ENCODE data around the gene ATAD1.
"Not testable (repeated sequence)": the region's sequence is repeated elsewhere in the genome, so short reads cannot be mapped to it uniquely, and the experiment has no call there.

ATAD1 gene

DNA sequence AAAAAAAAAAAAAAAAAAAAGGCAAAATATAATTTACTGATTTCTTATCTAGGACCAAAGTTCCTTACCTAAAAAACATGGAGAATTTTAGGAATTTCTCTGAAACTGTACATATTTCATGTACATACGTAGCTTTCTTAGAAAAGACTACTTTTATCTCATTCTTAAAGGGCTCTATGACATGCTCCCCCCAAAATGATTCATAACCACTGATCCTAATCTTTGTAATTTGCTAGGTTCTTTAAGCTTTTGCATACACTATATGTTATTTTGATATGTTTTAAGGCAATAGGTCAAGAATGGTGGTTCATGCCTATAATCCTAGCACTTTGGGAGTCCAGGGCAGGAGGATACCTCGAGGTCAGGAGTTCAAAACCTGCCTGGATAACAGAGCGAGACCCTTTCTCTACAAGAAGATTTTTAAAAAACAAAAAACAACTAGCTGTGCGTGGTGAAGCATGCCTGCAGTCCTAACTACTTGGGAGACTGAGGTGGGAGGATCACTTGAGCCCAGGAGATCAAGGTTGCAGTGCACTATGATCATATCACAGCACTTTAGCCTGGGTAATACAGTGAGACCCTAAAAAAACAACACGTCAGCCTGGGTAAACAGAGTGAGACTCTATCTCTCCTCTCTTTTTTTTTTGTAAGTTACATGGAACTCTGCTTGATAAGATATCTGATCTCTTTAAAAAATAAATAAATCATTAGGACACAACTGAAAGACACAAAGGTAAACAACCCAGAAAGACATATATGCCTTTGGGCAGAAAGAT is 54.8 kb downstream of the ATAD1 start:
- no peaks in the 10 kb centered on the region for H3K27me3 Mint-ChIP-seq
- peak overlapping the region; percentile 14 for H3K4me3 Mint-ChIP-seq
- no peaks in the 10 kb centered on the region for H3K9me3 Mint-ChIP-seq
- peak overlapping the region; percentile 67 for H3K27ac Mint-ChIP-seq
- H3K4me1 Mint-ChIP-seq = peaks cover 37% of the 10 kb centered on the region
- ATAC-seq (peak; percentile 31), DNase-seq (no peak)
- H3K36me3 Mint-ChIP-seq (ENCODE audit: low read depth) = peaks cover 58% of the 10 kb centered on the region

DNA sequence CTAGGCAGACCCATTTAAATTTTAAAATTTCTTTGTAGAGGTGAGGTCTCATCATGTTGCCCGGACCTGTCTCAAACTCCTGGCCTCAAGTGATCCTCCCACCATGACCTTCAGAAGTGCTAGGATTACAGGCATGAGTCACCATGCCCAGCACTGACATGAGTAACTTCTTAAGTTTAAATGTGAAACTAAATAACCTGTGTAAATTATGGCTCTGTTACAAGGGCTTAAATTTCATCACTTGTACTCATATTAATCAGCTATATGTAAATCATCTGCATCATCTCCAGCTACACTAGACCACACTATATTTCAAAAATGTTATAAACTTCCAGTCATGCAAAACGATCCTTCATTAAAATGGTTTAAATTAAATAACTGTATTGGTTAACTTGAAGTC is 56.1 kb downstream of the ATAD1 start:
- Mint-ChIP-seq H3K27me3 (no peaks in the 10 kb centered on the region), H3K36me3 (ENCODE audit: low read depth) (peaks cover 57% of the 10 kb centered on the region), H3K4me3 (no peak overlapping the region), H3K27ac (peak overlapping the region; percentile 81), H3K4me1 (peaks cover 39% of the 10 kb centered on the region), H3K9me3 (no peaks in the 10 kb centered on the region)
- ATAC-seq (peak; percentile 97), DNase-seq (peak; percentile 40)

DNA sequence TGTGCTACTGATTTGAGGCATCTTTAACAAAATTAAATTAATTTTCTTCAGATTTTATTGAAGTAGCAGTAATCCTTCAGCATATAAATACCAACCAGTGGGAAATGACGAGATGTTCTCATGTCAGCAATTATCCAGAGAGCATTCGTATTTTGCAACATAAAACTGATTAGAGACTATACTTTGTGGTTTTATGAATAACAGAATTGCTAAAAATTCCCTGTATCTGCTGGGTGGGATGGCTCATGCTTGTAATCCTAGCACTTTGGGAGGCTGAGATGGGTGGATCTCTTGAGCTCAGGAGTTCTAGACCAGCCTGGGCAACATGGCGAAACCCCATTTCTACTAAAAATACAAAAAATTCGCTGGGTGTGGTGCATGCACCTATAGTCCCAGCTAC is 56.9 kb downstream of the ATAD1 start:
- no peaks in the 10 kb centered on the region for H3K9me3 Mint-ChIP-seq
- DNase-seq (no peak), ATAC-seq (no peak)
- H3K27ac Mint-ChIP-seq = peak overlapping the region; percentile 81
- peaks cover 58% of the 10 kb centered on the region for H3K36me3 Mint-ChIP-seq (ENCODE audit: low read depth)
- H3K4me3 Mint-ChIP-seq = no peak overlapping the region
- H3K27me3 Mint-ChIP-seq = no peaks in the 10 kb centered on the region
- peaks cover 39% of the 10 kb centered on the region for H3K4me1 Mint-ChIP-seq

DNA sequence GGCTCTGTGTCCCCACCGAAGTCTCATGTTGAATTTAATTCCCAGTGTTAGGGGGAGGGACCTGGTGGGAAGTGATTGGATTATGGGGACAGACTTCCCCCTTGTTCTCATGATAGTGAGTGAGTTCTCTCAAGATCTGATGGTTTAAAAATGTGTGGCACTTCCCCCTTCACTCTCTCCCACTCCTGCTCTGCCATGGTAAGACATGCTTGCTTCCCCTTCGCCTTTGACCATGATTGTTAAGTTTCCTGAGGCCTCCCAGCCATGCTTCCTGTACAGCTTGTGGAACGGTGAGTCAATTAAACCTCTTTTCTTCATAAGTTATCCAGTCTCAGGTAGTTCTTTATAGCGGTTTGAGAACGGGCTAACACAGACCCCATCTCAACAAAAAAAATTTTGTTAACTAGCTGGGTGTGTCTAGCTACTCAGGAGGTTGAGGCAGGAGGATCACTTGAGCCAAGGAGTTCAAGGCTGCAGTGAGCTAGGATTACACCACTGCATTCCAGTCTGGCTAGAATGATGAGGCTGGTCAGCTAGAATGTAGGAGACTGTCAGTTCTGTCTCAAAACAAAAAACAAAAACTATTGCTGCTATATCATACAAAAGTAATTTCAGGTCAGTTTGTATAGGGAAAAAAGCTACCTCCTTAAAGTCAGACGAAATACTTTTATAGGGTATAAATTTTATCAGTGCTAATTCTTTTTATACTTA is 57.7 kb downstream of the ATAD1 start:
- no peak overlapping the region for H3K4me3 Mint-ChIP-seq
- H3K4me1 Mint-ChIP-seq = peaks cover 39% of the 10 kb centered on the region
- ATAC-seq (no peak), DNase-seq (no peak)
- peak overlapping the region; percentile 81 for H3K27ac Mint-ChIP-seq
- no peaks in the 10 kb centered on the region for H3K27me3 Mint-ChIP-seq
- H3K36me3 Mint-ChIP-seq (ENCODE audit: low read depth) = peaks cover 58% of the 10 kb centered on the region
- no peaks in the 10 kb centered on the region for H3K9me3 Mint-ChIP-seq

DNA sequence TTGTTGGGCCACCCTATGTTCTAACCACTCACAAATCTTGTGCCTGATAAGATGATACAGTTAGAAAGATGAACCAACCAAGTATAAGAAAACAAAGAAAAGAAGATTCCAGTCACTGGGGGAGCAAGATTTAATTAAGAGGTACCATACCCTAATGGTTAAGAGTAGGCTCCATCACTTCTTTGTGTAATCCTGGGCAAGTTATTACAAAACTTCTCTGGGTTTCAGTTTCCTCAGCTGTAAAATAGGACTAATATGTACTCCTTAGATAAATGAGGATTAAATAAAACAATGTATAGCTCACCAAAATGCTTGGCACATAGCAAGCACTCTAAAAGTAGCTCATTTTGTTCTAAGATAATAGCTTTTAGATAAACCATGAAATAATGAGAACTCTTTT is 58.5 kb downstream of the ATAD1 start:
- no peak overlapping the region for H3K27ac Mint-ChIP-seq
- no peaks in the 10 kb centered on the region for H3K27me3 Mint-ChIP-seq
- DNase-seq (no peak), ATAC-seq (no peak)
- no peaks in the 10 kb centered on the region for H3K9me3 Mint-ChIP-seq
- peaks cover 53% of the 10 kb centered on the region for H3K36me3 Mint-ChIP-seq (ENCODE audit: low read depth)
- H3K4me3 Mint-ChIP-seq = no peak overlapping the region
- peaks cover 42% of the 10 kb centered on the region for H3K4me1 Mint-ChIP-seq

DNA sequence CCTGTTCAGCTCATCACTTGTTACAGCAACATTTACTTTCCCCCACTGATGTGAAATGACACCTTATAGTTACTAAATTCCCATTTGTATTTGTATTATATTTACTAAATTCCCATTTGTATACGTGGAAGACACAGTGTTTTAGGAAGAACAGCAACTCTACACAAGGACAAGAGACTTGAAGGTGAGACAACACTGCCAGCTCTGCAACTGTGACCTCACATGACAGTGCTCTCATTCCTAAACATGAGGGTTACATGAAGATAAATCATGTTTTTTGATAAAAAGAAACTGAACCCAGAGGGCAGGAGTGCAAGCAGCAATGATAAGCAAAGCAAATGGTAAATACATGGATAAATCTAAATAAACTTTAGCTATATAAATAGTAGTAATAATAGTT is 60.3 kb downstream of the ATAD1 start:
- Mint-ChIP-seq H3K4me1 (peaks cover 50% of the 10 kb centered on the region), H3K4me3 (no peak overlapping the region), H3K27ac (no peak overlapping the region), H3K9me3 (no peaks in the 10 kb centered on the region), H3K27me3 (no peaks in the 10 kb centered on the region), H3K36me3 (ENCODE audit: low read depth) (peaks cover 56% of the 10 kb centered on the region)
- no peak for ATAC-seq
- DNase-seq = no peak

DNA sequence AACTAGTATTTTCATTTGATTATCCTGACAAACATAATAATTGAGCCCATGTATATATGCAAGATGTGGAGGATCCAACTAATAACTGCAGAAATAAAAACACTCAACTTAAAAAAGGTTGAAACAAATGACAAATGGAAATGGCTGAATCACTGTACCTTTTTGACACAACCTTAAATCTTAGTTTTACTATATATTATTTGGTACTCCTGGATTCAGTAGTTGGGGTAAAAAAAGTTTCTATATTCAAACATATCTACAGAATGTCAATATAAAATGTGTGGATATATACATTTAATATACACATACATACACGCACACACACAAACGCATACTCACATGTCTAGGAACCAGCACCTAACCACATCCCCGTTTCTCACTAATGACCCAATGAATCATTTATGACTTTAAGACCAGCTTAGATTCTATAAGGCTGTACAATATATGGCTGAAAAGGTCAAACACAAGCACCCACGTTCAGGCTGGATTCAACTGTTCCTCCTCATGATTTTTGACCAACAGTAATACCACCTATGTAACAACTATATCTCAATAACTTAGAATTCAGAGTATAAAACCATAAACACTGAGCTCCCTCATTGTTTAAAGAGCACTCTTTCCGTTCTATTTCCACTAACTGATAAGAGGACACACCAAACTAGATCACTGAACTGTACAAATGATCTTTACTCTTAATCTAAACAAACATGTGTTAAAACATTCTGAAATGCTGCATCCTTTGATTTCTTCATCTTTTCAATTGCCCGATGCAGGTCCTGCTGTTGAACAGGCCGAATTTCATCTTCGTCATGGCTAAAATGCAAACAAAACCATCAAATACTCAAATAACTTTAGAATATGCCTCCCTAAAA is 63.8 kb downstream of the ATAD1 start:
- Mint-ChIP-seq H3K36me3 (ENCODE audit: low read depth) (peaks cover 39% of the 10 kb centered on the region), H3K4me3 (peak overlapping the region; percentile 23), H3K27ac (peak overlapping the region; percentile 86), H3K4me1 (peaks cover 39% of the 10 kb centered on the region), H3K27me3 (no peaks in the 10 kb centered on the region), H3K9me3 (peaks cover 2% of the 10 kb centered on the region)
- ATAC-seq (peak; percentile 85), DNase-seq (peak; percentile 7)

DNA sequence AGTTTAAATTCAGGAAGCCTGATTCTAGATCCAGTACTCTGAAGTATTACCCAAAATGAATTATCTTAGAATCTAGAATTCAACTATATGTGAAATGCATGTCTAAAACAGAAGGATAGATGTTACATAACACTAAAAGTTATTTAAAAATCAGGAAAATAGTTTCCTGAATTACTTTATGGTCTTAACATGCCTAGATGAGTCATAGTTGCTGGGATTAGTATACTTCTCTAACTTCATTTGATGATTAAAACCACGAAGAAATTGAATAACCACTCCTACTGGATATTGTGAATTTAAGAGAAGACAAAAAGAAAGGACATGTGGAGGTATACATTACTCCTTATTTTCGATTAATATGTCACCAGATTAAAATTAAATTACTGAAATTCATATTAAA is 65.5 kb downstream of the ATAD1 start:
- peaks cover 38% of the 10 kb centered on the region for H3K4me1 Mint-ChIP-seq
- DNase-seq (no peak), ATAC-seq (no peak)
- H3K9me3 Mint-ChIP-seq = peaks cover 3% of the 10 kb centered on the region
- peak overlapping the region; percentile 38 for H3K27ac Mint-ChIP-seq
- H3K36me3 Mint-ChIP-seq (ENCODE audit: low read depth) = peaks cover 34% of the 10 kb centered on the region
- no peak overlapping the region for H3K4me3 Mint-ChIP-seq
- H3K27me3 Mint-ChIP-seq = no peaks in the 10 kb centered on the region

DNA sequence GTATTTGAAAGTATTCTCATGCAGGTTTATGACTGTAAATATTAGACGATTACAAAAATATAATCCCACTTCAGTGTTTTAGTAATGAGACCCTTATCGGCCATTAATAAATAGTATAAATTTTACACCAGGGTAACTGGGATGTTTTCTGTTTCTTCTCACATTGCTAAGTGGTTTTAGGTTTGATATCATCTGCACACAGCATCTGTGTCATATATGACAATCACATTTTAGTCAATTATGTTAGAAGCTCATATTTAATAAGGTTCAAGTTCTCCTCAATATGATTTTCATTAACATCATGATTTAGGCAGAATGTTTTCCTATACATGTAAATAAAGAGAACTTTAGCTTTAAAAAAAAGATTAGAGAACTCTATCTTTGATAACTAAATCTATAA is 66.8 kb downstream of the ATAD1 start:
- Mint-ChIP-seq H3K4me3 (no peak overlapping the region), H3K4me1 (peaks cover 38% of the 10 kb centered on the region), H3K27me3 (no peaks in the 10 kb centered on the region), H3K27ac (no peak overlapping the region), H3K9me3 (peaks cover 3% of the 10 kb centered on the region), H3K36me3 (ENCODE audit: low read depth) (peaks cover 30% of the 10 kb centered on the region)
- no peak for DNase-seq
- no peak for ATAC-seq

DNA sequence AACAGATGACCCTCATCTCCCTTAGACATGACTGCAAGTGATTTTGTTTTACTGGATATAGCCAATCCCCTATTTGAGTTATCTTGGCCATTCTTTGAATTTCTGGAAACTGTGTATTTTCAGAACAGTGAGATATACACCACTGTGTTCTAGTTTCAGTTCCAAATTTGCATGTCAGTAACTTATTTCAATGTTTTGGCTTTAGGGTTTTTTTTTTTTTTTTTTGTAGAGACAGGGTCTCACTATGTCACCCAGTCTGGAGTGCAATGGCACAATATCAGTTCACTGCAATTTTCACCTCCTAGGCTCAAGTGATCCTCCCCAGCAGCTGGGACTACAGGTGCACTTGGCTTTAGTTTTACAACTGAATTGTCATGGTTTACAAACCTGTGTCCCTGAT is 67.2 kb downstream of the ATAD1 start:
- no peak for DNase-seq
- peak; percentile 9 for ATAC-seq
- Mint-ChIP-seq H3K27ac (no peak overlapping the region), H3K27me3 (no peaks in the 10 kb centered on the region), H3K4me3 (no peak overlapping the region), H3K36me3 (ENCODE audit: low read depth) (peaks cover 26% of the 10 kb centered on the region), H3K4me1 (peaks cover 38% of the 10 kb centered on the region), H3K9me3 (peaks cover 3% of the 10 kb centered on the region)

DNA sequence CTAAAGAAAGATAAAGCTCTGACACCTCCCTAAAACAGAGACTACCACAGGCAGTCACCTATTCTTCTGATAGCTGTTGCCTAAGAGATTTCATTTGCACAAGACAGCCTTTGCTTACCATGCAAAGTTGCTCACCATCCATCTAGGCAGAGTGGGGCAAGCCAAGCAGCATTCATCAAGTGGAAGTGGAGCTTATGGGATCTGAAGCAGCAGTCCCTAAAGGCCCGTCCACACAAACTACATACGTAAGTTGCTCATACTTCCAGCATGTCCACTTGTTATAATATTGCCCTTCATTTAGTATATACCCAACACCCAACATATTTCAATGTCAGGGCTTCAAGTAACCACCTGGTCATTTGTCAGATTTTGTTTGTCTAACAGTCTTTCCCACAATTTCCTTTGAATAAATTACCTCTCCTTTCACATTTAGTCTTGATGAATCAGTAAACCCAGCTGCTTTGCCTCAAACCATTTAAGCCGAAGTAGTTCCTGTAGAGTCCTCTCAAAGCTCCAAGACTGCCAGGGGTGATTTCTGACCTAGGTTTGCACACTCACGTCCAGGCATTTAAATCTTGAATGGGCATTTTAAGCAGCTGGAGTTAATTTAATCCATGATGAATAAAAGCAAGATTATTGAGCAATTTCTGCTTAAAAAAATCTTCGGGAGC is 67.9 kb downstream of the ATAD1 start:
- Mint-ChIP-seq H3K27ac (no peak overlapping the region), H3K27me3 (no peaks in the 10 kb centered on the region), H3K4me3 (no peak overlapping the region), H3K9me3 (peaks cover 3% of the 10 kb centered on the region), H3K4me1 (peaks cover 38% of the 10 kb centered on the region), H3K36me3 (ENCODE audit: low read depth) (peaks cover 24% of the 10 kb centered on the region)
- no peak for ATAC-seq
- no peak for DNase-seq

DNA sequence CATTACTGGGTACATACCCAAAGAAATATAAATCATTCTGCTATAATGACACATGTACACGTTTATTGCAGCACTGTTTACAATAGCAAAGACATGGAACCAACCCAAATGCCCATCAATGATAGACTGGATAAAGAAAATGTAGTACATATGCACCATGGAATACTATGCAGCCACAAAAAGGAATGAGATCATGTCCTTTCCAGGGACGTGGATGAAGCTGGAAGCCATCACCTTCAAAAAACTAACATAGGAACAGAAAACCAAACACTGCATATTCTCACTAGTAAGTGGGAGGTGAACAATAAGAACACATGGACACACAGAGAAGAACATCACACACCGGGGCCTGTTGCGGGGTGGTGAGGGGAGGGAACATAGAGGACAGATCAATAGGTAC is 69.8 kb downstream of the ATAD1 start:
- H3K4me3 Mint-ChIP-seq, H3K27ac Mint-ChIP-seq, DNase-seq, ATAC-seq, H3K9me3 Mint-ChIP-seq, H3K27me3 Mint-ChIP-seq: not testable (repeated sequence)
- Mint-ChIP-seq H3K4me1 (peaks cover 24% of the 10 kb centered on the region), H3K36me3 (ENCODE audit: low read depth) (peaks cover 12% of the 10 kb centered on the region)

DNA sequence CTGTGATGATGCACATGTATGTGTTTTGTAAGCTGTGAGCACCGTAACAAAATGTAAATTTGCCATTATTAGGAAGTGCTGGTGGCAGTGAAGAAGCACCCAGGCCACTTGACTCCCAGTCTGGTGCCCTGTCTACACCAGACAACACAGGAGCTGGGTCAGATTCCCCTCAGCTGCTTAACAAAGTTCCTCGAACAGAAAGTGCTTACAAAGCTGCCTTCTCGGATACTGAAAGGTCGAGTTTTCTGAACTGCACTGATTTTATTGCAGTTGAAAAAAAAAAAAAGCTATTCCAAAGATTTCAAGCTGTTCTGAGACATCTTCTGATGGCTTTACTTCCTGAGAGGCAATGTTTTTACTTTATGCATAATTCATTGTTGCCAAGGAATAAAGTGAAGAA is 71.1 kb downstream of the ATAD1 start:
- Mint-ChIP-seq H3K4me3 (no peak overlapping the region), H3K27me3 (no peaks in the 10 kb centered on the region), H3K4me1 (peaks cover 15% of the 10 kb centered on the region), H3K27ac (no peak overlapping the region), H3K36me3 (ENCODE audit: low read depth) (no peaks in the 10 kb centered on the region), H3K9me3 (peaks cover 3% of the 10 kb centered on the region)
- DNase-seq (no peak), ATAC-seq (no peak)

DNA sequence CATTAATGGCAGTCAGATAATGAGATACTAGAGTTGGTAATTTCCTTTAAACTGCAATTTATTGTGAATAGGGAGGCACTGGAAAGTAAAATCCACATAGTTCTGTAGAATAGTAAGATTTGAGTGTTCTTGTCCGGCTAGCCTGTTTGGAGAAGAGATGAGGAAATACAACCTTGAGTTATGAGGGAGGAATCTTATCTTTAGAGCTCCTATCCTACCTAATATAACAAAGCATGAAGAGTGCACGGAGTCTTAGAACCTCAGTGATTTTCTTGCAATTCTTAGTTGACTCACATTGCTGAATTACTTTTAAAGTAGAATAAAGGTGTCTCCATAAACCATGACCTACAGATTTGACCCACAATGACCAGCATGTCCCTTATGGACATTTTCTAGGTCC is 73.4 kb downstream of the ATAD1 start:
- Mint-ChIP-seq H3K36me3 (ENCODE audit: low read depth) (no peaks in the 10 kb centered on the region), H3K27me3 (peaks cover 2% of the 10 kb centered on the region), H3K4me3 (no peak overlapping the region), H3K9me3 (peaks cover 3% of the 10 kb centered on the region), H3K27ac (no peak overlapping the region), H3K4me1 (no peaks in the 10 kb centered on the region)
- ATAC-seq (no peak), DNase-seq (no peak)
